PC-9 (cell line): ENCODE measurements around the gene LDAH.

Experiments
- CTCF ChIP-seq: fragments of 200-600 bp; sonication (generic); conservative IDR thresholded peaks from 2 replicates; pipeline ENCODE4 v1.6.1; 2017; ENCODE audit warnings: mixed run types, antibody characterized with exemption, mild to moderate bottlenecking, moderate library complexity
- EZH2 ChIP-seq: fragments of 200-600 bp; sonication (generic); IDR thresholded peaks from 2 replicates; pipeline ENCODE4 v1.8.0; 2017; ENCODE audit warnings: antibody characterized with exemption, low read depth

DNA sequence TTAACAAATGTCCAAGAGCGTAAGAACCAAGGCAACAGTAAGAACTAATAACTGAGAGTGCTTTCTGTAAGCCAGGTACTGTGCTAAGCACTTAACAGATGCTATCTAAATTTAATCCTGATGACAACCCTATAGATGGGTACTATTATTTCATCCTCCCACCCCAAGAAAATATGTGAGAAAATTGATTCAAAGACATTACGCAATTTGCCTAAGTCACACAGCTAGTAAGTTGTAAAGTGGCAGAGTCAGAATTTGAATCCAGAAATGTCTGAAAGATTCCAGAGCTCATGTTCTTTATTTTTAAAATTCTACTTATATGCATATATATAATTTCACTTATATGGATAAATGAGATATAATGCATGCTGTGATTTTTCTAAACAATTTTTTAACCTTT, 10.1 kb downstream of the LDAH start:
- TF ChIP-seq CTCF (no peak), EZH2 (no peak)
